ENCODE results near the gene EI24.
A peak's percentile ranks its signal among the peaks of the same experiment; 100 is the strongest.

EI24 gene

GRCh38 chr11:125626288-125626950 lies 57.1 kb downstream of the EI24 start:
- peak in 14 of 56 donors; percentile 2 to 43 (median 23) for DNase-seq

- no peak for DNase-seq
Measured at GRCh38 chr11:125627236-125627910, 58.1 kb downstream of the EI24 start.
